H7 (cell line): ENCODE measurements around the gene SUZ12. TPM values are rescaled to one million over a fixed set of nuclear protein-coding genes. Genes with fewer than 3 reads are reported as not detected.
A peak's percentile ranks its signal among the peaks of the same experiment; 100 is the strongest.
"Not testable (repeated sequence)": the region's sequence is repeated elsewhere in the genome, so short reads cannot be mapped to it uniquely, and the experiment has no call there.

Experiments used
- DNase-seq: peaks from one replicate; pipeline ENCODE4 v3.0.0; 2012
- H3K27me3 ChIP-seq: 2 replicates; pipeline ENCODE4 v1.6.0; 2011; ENCODE audit warnings: mild to moderate bottlenecking, low read length; ENCODE audit not compliant: control insufficient read depth, insufficient read depth
- H3K36me3 ChIP-seq: replicated peaks from 2 replicates; pipeline ENCODE4 v1.5.1; 2011; ENCODE audit warnings: low read length; ENCODE audit not compliant: control insufficient read depth, insufficient read depth
- H3K4me3 ChIP-seq: 2 replicates; pipeline ENCODE4 v1.5.1; 2011; ENCODE audit warnings: low read depth, mild to moderate bottlenecking, control low read depth, low read length, moderate library complexity; ENCODE audit not compliant: insufficient read depth
- total RNA-seq: library from RNA; depleted of rRNA; stranded (reverse); fragments of >200 nt; shearing (Covaris generic); gene quantifications from 2 replicates; pipeline ENCODE4 v1.2.3, GENCODE V29; 2014

The SUZ12 gene
- total RNA-seq, 1 experiment from 2014 or later, result 20.0 TPM

DNA sequence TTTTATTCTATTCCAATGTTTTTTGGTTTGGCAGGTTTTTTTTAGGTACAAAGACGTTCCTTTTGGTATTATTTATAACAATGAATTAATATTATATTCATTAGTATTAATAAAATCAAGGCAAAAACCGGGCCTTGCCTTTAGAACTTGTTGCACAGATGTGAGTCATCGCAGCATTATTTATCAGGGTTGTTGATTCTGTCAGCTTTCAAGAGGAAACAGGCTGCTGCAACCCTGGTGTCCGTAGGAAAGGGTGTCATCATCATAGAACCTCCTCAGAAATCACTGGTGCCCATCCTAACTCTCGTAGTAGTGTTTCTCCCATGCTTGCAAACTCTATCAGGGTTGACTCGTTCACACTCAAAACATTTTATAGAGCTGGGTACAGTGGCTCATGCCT, 60.2 kb downstream of the SUZ12 start:
- H3K36me3 ChIP-seq, result peaks cover 26% of the 10 kb centered on the region
- H3K27me3 ChIP-seq, result no peaks in the 10 kb centered on the region
- DNase-seq, result no peak
- no peak overlapping the region for H3K4me3 ChIP-seq

DNA sequence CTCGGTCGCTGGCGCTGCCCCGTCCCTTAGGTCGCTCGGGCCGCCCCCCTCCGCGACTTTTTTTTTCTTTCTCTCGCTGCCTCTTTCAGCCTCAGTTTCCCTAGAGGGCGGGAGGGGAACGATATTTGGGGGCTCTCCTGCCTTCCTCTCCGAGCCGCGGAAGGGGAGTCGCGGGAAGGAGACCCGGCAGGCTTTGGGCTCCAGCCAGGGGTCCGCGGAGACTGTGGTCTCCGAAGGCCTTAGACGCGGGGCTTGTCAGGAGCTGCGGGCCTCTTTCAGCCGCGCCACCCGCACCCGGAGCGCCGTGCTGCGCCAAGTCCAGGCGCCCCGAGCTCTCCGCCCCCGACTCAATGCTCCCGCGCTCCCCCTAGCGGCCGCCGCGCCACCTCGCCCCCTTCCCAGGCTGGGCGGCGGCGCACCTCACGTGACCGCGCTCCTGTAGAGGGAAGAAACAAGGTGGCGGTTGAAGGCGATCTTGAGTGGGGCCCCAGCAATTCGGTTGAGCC, 70.2 kb downstream of the SUZ12 start, which contains the start of gene LRRC37B:
Gene LRRC37B (plus strand): TSS at position 427 of the 506 bp plus-strand sequence. CDS start 14,010 bp downstream, outside the sequence.
- no peaks in the 10 kb centered on the region for H3K36me3 ChIP-seq
- DNase-seq, result peak; percentile 92
- peak within 1 kb of the TSS; percentile 96 for H3K4me3 ChIP-seq
- peaks cover 6% of the 10 kb centered on the region for H3K27me3 ChIP-seq

DNA sequence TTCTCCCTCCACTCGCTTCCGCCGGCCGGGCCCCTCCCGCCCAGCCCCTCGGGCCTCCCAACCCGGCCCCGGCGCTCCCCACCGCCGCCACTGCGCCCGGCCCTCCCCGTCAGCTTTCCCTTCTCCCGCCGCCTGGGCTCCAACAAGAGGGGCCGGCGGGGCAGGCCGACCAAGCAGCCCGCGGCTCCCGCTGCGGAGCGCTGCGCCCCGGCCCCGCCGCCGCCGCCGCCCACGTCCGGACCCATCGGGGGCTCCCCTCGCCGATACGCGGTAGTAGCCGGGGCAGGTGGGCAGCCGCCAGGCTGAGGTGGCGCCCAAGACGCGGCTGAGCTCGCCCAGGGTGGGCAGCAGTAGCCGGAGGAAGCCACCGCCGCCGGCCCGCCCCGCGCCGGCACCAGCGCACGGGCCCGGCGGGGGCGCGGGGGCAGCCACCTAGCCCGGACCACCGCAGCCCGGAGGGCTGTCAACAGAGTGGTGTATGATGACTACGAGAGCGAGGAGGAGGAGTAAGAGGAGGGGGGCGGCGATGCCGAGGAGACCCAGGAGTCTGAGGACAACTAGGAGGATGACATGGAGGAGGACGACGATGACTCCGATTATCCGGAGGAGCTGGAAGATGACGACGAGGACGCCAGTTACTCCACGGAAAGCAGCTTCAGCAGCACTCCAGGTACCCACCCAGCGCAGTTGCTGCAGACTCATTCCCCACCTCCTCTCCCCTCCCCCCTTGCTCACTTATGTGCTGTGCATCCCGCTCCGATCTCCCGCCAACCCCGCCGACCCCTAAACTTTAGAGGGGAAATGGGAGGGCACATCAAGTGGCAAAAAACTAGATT, 70.9 kb downstream of the SUZ12 start:
- DNase-seq, result peak; percentile 73
- Histone ChIP-seq H3K27me3 (peaks cover 6% of the 10 kb centered on the region), H3K36me3 (no peaks in the 10 kb centered on the region), H3K4me3 (peak overlapping the region; percentile 96)

DNA sequence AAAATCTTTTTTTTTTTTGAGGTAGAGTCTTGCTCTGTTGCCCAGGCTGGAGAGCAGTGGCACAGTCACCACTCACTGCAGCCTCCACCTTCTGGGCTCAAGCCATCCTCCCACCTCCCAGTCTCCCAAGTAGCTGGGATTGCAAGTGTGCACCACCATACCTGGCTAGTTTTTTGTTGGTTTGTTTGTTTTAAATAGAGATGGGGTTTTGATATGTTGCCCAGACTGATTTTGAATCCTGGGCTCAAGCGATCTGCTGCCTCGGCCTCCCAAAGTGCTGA, 72.4 kb downstream of the SUZ12 start:
- Histone ChIP-seq H3K36me3 (no peaks in the 10 kb centered on the region), H3K27me3 (peaks cover 6% of the 10 kb centered on the region), H3K4me3 (no peak overlapping the region)
- DNase-seq, result no peak

DNA sequence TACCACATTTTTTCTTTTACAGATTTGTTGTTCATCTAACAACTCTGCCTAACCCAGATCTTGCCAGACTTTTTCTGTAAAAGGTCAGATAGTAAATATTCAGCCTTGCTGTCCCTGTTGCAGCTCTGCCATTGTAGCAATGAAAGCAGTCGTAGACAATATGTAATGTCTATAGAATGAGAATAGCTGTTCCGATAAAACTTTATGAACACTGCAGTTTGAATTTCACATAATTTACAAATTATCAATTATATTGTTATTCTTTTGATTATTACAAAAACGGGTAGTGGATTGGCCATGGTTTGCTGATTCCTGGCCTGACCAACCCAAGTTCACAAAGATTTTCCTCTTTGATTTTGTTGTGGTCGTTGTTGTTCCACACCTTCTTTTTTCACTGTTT, 73.3 kb downstream of the SUZ12 start:
- Histone ChIP-seq H3K27me3 (peaks cover 6% of the 10 kb centered on the region), H3K4me3 (no peak overlapping the region), H3K36me3 (no peaks in the 10 kb centered on the region)
- DNase-seq, result no peak

DNA sequence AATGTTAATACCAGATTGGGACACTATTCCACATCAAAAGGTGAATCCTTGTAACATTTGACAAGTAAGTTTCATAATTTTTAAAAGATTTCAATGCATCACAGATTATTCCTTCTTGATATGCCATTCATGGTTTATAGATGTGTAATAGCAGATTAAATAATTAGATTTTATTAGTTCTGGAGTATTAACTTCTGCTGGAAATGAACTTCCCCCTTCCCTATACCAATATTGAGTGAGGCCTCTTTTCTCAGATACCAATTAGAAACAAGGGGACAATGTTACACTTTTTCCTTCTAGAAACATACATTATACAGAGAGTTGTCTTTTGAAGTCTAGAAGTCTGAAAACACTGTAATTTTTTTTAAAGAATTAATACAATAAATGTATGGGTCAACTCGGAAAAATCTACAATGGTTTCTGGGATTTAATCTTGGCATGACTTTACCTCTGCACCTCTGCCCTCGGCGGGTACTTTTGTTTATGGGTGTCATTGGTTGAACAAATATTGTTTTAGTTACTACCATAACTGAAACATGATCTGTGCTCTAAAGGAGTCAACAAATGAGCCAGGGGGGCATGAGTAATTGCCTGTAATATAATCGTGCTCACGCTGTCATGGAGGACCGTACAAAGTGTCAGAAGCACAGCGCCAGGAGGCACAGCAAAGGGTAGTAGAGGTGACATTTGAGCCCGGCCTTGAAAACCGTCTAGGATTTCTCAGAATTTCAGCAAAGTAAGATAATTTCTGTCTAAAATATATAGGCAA, 78.6 kb downstream of the SUZ12 start:
- Histone ChIP-seq H3K4me3 (no peak overlapping the region), H3K36me3 (0 out of 2 replicates have a peak, but pooled peaks cover 1% of the 10 kb centered on the region), H3K27me3 (no peaks in the 10 kb centered on the region)
- DNase-seq, result no peak

DNA sequence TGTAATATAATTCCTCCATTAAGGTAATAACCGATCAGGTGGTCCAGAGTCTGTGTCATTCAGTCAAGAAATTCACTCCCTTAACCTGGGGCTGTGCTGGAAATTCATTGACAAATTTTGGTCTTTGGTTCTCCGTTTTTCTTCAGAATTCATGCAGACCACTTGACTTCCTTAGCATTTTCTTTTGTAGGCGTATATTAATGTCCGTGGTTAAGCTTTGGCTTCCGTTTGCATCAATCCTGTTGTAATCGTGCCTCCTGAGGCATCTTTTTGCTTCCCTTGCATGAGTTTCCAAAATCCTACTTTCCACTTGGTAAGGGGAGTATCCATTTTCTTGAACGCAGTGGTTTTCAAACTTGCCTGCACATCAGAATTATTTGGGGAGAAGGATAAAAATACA, 79.4 kb downstream of the SUZ12 start:
- Histone ChIP-seq H3K27me3 (no peaks in the 10 kb centered on the region), H3K4me3 (no peak overlapping the region), H3K36me3 (0 out of 2 replicates have a peak, but pooled peaks cover 1% of the 10 kb centered on the region)
- DNase-seq, result no peak

DNA sequence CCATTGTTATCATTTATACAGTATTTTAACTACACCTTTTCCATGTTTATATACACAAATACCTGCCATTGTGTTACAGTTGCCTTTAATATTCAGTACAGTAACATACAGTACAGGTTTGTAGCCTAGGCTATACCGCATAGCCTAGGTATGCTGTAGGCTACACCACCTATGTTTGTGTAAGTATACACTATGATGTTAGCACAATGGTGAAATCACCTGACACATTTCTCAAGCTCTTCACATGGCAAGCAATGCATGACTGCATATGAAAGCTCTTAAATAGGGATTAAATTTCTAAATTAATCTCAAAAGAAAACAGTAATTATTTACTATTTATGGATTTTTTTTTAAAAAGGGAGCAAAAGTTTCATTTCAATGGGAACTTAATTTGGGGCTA, 82.4 kb downstream of the SUZ12 start:
- H3K4me3 ChIP-seq, result no peak overlapping the region
- H3K27me3 ChIP-seq, result no peaks in the 10 kb centered on the region
- DNase-seq, result no peak
- peaks cover 2% of the 10 kb centered on the region; the same call in 1 of the 2 replicates for H3K36me3 ChIP-seq

DNA sequence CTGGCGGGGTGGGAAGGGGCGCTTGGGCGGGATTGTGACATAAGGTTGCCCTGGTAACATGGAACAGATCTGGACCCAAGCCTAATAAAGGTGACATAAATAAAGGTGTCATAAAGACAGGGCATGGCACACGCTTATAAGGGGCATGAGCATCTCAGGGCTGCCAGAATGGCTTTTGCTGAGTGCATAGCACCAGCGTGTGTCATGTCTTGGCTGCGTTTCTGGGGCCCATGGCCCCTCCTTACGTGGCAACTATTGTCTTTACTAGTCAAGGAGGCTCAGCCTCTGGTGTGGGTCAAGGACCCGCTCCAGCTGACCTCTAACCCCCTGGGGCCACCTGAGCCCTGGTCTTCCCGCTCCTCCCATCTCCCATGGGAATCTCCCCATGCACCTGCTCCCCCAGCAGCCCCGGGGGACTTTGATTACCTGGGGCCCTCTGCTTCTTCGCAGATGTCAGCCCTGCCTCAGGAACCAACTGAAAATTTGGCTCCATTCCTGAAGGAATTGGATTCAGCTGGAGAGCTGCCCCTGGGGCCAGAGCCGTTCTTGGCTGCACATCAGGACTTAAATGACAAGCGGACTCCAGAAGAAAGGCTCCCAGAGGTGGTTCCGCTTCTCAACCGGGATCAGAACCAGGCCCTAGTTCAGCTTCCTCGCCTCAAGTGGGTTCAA, 84.3 kb downstream of the SUZ12 start:
- H3K36me3 ChIP-seq, result peaks cover 2% of the 10 kb centered on the region; the same call in 1 of the 2 replicates
- H3K4me3 ChIP-seq, result no peak overlapping the region
- no peak for DNase-seq
- H3K27me3 ChIP-seq, result no peaks in the 10 kb centered on the region

DNA sequence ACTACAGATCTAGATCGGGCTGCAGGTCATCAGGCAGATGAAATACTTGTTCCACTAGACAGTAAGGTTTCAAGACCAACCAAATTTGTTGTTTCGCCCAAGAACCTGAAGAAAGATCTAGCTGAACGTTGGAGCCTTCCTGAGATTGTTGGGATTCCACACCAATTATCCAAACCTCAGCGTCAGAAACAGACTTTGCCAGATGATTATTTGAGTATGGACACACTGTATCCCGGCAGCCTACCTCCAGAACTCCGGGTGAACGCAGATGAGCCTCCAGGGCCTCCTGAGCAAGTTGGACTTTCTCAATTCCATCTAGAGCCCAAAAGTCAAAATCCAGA, 84.8 kb downstream of the SUZ12 start:
- peaks cover 2% of the 10 kb centered on the region; the same call in 1 of the 2 replicates for H3K36me3 ChIP-seq
- DNase-seq, result no peak
- no peaks in the 10 kb centered on the region for H3K27me3 ChIP-seq
- no peak overlapping the region for H3K4me3 ChIP-seq

DNA sequence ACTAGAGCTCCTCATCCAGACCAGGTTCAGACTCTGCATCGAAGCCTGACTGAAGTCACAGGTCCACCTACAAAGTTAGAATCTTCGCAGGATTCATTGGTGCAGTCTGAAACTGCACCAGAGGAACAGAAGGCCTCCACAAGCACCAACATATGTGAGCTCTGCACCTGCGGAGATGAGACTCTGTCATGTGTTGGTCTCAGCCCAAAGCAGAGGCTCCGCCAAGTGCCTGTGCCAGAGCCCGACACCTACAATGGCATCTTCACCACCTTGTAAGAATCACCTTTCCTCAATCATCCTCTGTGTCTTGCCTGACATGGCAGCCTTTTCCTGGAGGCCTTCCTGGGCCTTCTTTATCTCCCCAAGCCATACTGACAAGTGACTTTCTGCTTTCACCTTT, 85.7 kb downstream of the SUZ12 start:
- H3K4me3 ChIP-seq, H3K27me3 ChIP-seq, H3K36me3 ChIP-seq, DNase-seq: not testable (repeated sequence)

DNA sequence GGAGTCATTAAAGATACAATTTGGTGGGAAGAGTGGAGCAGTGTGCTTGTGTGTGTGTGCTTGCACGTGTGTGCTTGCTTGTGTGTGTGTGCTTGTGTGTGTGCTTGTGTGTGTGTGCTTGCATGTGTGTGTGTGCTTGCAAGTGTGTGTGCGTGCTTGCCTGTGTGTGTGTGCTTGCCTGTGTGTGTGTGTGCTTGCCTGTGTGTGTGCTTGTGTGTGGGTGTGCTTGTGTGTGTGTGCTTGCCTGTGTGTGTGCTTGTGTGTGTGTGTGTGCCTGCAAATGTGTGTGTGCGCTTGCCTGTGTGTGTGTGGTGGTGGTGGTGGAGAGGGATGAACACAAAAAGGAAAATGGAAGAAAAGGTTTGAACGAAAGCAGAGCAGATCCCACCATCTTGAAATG, 90.5 kb downstream of the SUZ12 start:
- not testable (repeated sequence) for H3K27me3 ChIP-seq, H3K4me3 ChIP-seq, H3K36me3 ChIP-seq, DNase-seq

DNA sequence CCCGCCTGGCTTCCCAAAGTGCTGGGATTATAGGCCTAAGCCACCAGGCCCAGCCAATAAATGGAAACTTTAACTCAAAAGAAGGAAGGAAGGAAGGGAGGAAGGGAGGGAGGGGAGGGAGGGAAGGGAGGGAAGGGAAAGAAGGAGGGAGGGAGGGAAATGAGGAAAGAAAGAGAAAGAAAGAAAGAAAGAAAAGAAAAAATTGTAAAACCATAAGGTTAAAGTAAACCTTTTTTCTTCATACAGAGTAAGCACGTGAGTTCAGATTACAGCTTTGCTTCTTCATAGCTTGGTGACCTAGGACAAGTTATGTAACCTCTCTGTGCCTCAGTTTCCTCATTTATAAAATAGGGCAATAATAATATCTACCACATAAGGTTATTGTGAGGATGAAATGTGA, 96.4 kb downstream of the SUZ12 start:
- H3K27me3 ChIP-seq, result no peaks in the 10 kb centered on the region
- H3K4me3 ChIP-seq, result no peak overlapping the region
- no peaks in the 10 kb centered on the region; the same call in none of the 2 replicates for H3K36me3 ChIP-seq
- DNase-seq, result no peak

DNA sequence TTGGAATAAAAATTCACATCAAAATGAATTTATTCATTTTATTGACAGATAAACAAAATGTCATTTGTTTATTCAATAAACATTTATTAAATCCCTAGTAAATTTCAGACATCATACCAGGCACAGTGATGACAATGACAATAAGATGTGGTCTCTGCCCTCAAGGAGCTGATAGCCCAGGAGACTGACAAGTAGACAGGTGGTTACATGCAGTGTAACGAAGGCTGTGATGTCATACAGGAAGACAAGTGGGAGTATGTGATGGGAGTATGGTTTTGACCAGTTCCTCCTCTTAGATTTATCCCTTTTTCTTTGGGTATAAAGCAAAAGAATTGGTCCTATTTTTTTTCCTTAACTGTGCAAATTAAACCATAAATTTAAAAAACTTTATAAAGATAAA, 97.0 kb downstream of the SUZ12 start:
- not testable (repeated sequence) for H3K36me3 ChIP-seq, H3K27me3 ChIP-seq, H3K4me3 ChIP-seq, DNase-seq
